HEK293T (cell line): ENCODE data around the gene NPEPPS.
"Not testable (repeated sequence)": the region's sequence is repeated elsewhere in the genome, so short reads cannot be mapped to it uniquely, and the experiment has no call there.

Source experiments
- FOXK2 ChIP-seq: fragments of 450-650 bp; IDR thresholded peaks from 2 replicates; pipeline ENCODE4 v1.6.1; 2016; ENCODE audit warnings: mild to moderate bottlenecking
- NFRKB ChIP-seq: fragments of 450-650 bp; IDR thresholded peaks from 2 replicates; pipeline ENCODE4 v1.6.1; 2016; ENCODE audit warnings: mild to moderate bottlenecking, moderate library complexity
- TARDBP ChIP-seq: fragments of 450-650 bp; IDR thresholded peaks from 2 replicates; pipeline ENCODE4 v1.6.1; 2016

- TF ChIP-seq NFRKB, FOXK2, TARDBP: not testable (repeated sequence)
Observed at GRCh38 chr17:47530557-47531232, at the start of gene NPEPPS.
